Keratinocyte (primary cell): ENCODE data around the gene DNAJB14. TPM values are rescaled to one million over a fixed set of nuclear protein-coding genes. Genes with fewer than 3 reads are reported as not detected.
A peak's percentile ranks its signal among the peaks of the same experiment; 100 is the strongest.

Experiments
- DNase-seq: peaks from one replicate; pipeline ENCODE4 v3.0.0-alpha.2; 2011; ENCODE audit warnings: low read depth, missing footprints, low spot score
- FAIRE-seq: peaks from 2 replicates; lab custom pipeline; 2011; peaks lifted over from hg19 to GRCh38; lab: Jason Lieb, UNC
- H2AFZ ChIP-seq: 2 replicates; pipeline ENCODE4 v1.6.0; 2012; ENCODE audit warnings: low read length, control low read depth, inconsistent platforms; ENCODE audit not compliant: control insufficient read depth
- H3K27ac ChIP-seq: 2 replicates; pipeline ENCODE4 v1.5.1; 2011; ENCODE audit warnings: low read length; ENCODE audit not compliant: control insufficient read depth, insufficient read depth
- H3K27me3 ChIP-seq: 3 replicates; pipeline ENCODE4 v1.6.0; 2011; ENCODE audit warnings: low read length; ENCODE audit not compliant: control insufficient read depth, insufficient read depth; ENCODE audit errors: extremely low read depth
- H3K36me3 ChIP-seq, 2 experiments: 2 replicates in 1 of 2; 3 replicates in 1 of 2; pipeline ENCODE4 v1.5.1; 2011; ENCODE audit warnings: low read length in 2 of 2, mild to moderate bottlenecking in 1 of 2; ENCODE audit not compliant: control insufficient read depth in 2 of 2, insufficient read depth in 2 of 2; ENCODE audit errors: extremely low read depth in 1 of 2
- H3K4me1 ChIP-seq: 3 replicates; pipeline ENCODE4 v1.5.1; 2011; ENCODE audit warnings: low read length; ENCODE audit not compliant: control insufficient read depth, insufficient read depth; ENCODE audit errors: extremely low read depth
- H3K4me2 ChIP-seq: 3 replicates; pipeline ENCODE4 v1.6.0; 2011; ENCODE audit warnings: low read depth, low read length; ENCODE audit not compliant: control insufficient read depth, insufficient read depth; ENCODE audit errors: extremely low read depth
- H3K4me3 ChIP-seq, 3 experiments: fragments of 200-600 bp in 1 of 3; sonication (generic) in 1 of 3; 2 replicates in 2 of 3; 3 replicates in 1 of 3; pipeline ENCODE4 v1.5.1; 2011 to 2016; ENCODE audit warnings: low read length in 3 of 3, mild to moderate bottlenecking in 3 of 3, control low read depth in 2 of 3, inconsistent platforms in 1 of 3, low read depth in 1 of 3, mixed read lengths in 1 of 3, mixed run types in 1 of 3, moderate library complexity in 1 of 3; ENCODE audit not compliant: control insufficient read depth in 2 of 3, insufficient read depth in 2 of 3; ENCODE audit errors: extremely low read depth in 1 of 3
- H3K79me2 ChIP-seq: 2 replicates; pipeline ENCODE4 v1.6.0; 2012; ENCODE audit warnings: low read length; ENCODE audit not compliant: control insufficient read depth, insufficient read depth
- H3K9ac ChIP-seq: 3 replicates; pipeline ENCODE4 v1.6.0; 2011; ENCODE audit warnings: low read length; ENCODE audit not compliant: control insufficient read depth, insufficient read depth; ENCODE audit errors: extremely low read depth
- H3K9me1 ChIP-seq: 3 replicates; pipeline ENCODE4 v1.6.0; 2011; ENCODE audit warnings: low read length; ENCODE audit not compliant: control insufficient read depth, insufficient read depth; ENCODE audit errors: extremely low read depth
- H3K9me3 ChIP-seq: 2 replicates; pipeline ENCODE4 v1.5.1; 2012; ENCODE audit warnings: low read depth, low read length; ENCODE audit not compliant: control insufficient read depth
- H4K20me1 ChIP-seq: 3 replicates; pipeline ENCODE4 v1.6.0; 2011; ENCODE audit warnings: low read length; ENCODE audit not compliant: control insufficient read depth, insufficient read depth; ENCODE audit errors: extremely low read depth
- CTCF ChIP-seq, 3 experiments: IDR thresholded peaks in 1 of 3; conservative IDR thresholded peaks in 1 of 3; optimal IDR thresholded peaks in 1 of 3; 2 replicates in 2 of 3; 3 replicates in 1 of 3; pipeline versions ENCODE3 to v1.5.1; 2011; ENCODE audit warnings: low read length in 3 of 3, mild to moderate bottlenecking in 3 of 3, moderate library complexity in 2 of 3, control low read depth in 1 of 3, inconsistent platforms in 1 of 3; ENCODE audit not compliant: insufficient read depth in 2 of 3; ENCODE audit errors: extremely low read depth in 1 of 3
- EZH2 ChIP-seq: IDR thresholded peaks from one replicate; pipeline ENCODE4 v1.6.1; 2012; ENCODE audit warnings: inconsistent platforms, mild to moderate bottlenecking, low read length, moderate library complexity
- dilution Hi-C: fragments of 300-500 bp; cut with MboI; formaldehyde crosslinking; loops from one replicate; pipeline ENCODE4 v1.7.0; 2020; ENCODE audit warnings: low sequenced_read_pairs; ENCODE audit not compliant: extremely low pct_ligation_motif_present
- polyA plus RNA-seq, 5 experiments: library from polyadenylated mRNA; depleted of rRNA in 3 of 5; stranded (reverse) in 3 of 5; stranded (forward) in 1 of 5; unstranded in 1 of 5; fragments of >200 nt; gene quantifications; 1 replicate in 1 of 5; 2 replicates in 3 of 5; 3 replicates in 1 of 5; pipeline versions ENCODE4 v1.2.1 to v1.2.3, GENCODE V29; 2011 to 2012; ENCODE audit warnings: missing spikeins in 2 of 5, low read depth in 1 of 5, low replicate concordance in 1 of 5

DNAJB14 gene
- polyA plus RNA-seq, 1 donor (not counting 4 experiments of a cell fraction or from before 2014, with no cell fraction given), result 17.9 TPM

- Histone ChIP-seq H3K9me3 (no peaks in the 10 kb centered on the region), H3K27ac (no peak overlapping the region), H3K9ac (no peak overlapping the region), H3K4me3 (no peak overlapping the region), H2AFZ (no peak overlapping the region), H3K4me1 (peaks cover 12% of the 10 kb centered on the region), H3K36me3 (no peaks in the 10 kb centered on the region), H3K79me2 (no peaks in the 10 kb centered on the region), H3K9me1 (no peaks in the 10 kb centered on the region), H3K27me3 (no peaks in the 10 kb centered on the region), H3K4me2 (no peak overlapping the region), H4K20me1 (no peaks in the 10 kb centered on the region)
- TF ChIP-seq EZH2 (no peak), CTCF (optimal IDR thresholded peaks at IDR 0.05 in 1 of 3, IDR thresholded peaks at IDR 0.05 in 1 of 3, conservative IDR thresholded peaks at IDR 0.05 in 1 of 3; ENCODE audit: extremely low read depth in 1 of 3, insufficient read depth in 2 of 3, low read length in 3 of 3) (no peak)
- dilution Hi-C loops, result no loop called here
- DNase-seq (no peak), FAIRE-seq (no peak)
These were observed 20.3 kb upstream of the DNAJB14 start for GRCh38 chr4:99966692-99967091.

- no peak overlapping the region for H3K9ac ChIP-seq
- no peaks in the 10 kb centered on the region for H4K20me1 ChIP-seq
- H3K36me3 ChIP-seq, result no peaks in the 10 kb centered on the region
- H3K4me3 ChIP-seq, result no peak overlapping the region
- no peaks in the 10 kb centered on the region for H3K9me1 ChIP-seq
- no peaks in the 10 kb centered on the region for H3K9me3 ChIP-seq
- H3K4me1 ChIP-seq, result peaks cover 14% of the 10 kb centered on the region
- DNase-seq, result no peak
- no peaks in the 10 kb centered on the region for H3K79me2 ChIP-seq
- no peak overlapping the region for H3K4me2 ChIP-seq
- H3K27me3 ChIP-seq, result no peaks in the 10 kb centered on the region
- no peak overlapping the region for H2AFZ ChIP-seq
- no peak overlapping the region for H3K27ac ChIP-seq
- FAIRE-seq, result peak; percentile 58
- no peak for TF ChIP-seq EZH2
- no peak for TF ChIP-seq CTCF (optimal IDR thresholded peaks at IDR 0.05 in 1 of 3, IDR thresholded peaks at IDR 0.05 in 1 of 3, conservative IDR thresholded peaks at IDR 0.05 in 1 of 3; ENCODE audit: extremely low read depth in 1 of 3, insufficient read depth in 2 of 3, low read length in 3 of 3)
- dilution Hi-C loops, result no loop called here
These were observed 19.4 kb upstream of the DNAJB14 start for GRCh38 chr4:99965674-99966350.
